Stimulated activated CD8-positive, alpha-beta memory T cell treated with anti-CD3 and anti-CD28 coated beads, Interleukin-12 subunit alpha, Interleukin-12 subunit beta, amount 100 ng/mL, for 24 hours (primary cell): ENCODE results near the gene PSG5.
"Not testable (repeated sequence)": the region's sequence is repeated elsewhere in the genome, so short reads cannot be mapped to it uniquely, and the experiment has no call there.

Source experiments
- DNase-seq: peaks from one replicate; pipeline ENCODE4 v3.0.0-alpha.2; 2020; ENCODE audit errors: extremely low read depth

PSG5 gene

GRCh38 chr19:43188092-43188491 is 1.8 kb upstream of the PSG5 start:
- not testable (repeated sequence) for DNase-seq

- DNase-seq = not testable (repeated sequence)
Observed at GRCh38 chr19:43181869-43182771, 4.2 kb downstream of the PSG5 start.

DNA sequence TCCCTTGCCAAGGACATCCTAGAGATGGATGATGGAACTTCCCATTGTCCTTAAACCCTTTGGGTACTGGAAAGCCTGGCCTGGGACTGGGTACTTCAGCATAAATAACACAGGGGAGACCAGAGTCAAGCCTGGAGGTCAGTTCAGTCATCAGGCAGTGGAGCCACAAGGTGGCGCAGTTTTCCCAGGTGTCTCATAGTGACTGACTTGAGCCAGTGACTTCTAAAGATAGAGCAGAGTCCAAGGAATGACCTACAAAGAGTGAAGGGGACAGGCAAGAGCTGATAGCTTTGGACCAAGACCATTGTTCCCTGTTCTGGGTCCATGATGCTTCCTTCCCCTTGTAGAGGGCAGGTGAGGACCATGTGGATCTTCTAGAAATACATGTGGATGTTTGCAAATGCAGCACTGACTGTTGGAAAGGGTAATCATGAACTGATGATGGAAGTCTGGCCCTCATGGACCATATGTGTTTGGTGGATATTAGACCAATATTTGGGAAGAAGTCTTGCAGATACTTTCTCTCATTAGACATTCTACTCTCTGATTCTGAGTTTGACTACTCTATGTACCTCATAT is 6.7 kb downstream of the PSG5 start:
- not testable (repeated sequence) for DNase-seq

DNA sequence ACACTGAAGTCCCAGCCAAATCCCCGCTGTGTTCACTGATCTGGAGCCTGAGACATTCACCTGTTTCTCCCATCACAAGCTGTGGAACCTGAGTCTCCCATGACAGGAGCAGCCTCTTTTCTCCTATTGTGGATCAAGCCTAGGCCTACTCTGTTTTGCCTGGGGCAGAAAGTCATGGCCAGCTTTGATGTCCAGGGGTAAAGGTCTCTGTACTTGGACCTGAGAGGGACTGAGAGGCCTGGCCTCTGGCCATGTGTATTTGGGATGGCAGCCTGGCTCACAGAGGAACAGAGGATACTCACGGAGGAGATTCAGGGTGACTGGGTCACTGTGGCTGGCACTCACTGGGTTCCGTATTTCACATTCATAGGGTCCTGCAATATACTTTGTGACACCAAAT is 7.8 kb downstream of the PSG5 start:
- not testable (repeated sequence) for DNase-seq

- not testable (repeated sequence) for DNase-seq
Observed at GRCh38 chr19:43165906-43166305, 20.4 kb downstream of the PSG5 start.

DNA sequence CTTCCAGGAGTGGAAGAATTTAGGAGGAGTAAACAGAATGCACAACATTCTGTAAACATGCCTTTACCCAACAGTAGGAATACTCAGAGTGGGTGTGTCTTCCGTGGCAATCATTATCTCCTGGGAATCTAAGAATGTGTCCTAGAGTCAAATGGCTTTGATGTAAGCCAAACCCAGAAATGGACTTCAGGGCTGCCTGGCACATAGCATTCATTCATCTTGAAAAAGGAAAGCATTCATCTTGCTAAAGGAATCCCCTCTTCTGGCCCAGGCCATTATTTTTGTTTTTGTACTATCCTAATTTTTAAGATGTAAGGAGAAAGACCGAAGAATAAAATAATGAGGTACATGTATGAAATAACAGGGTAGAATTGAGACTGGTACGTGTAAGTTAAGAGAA is 23.2 kb downstream of the PSG5 start:
- not testable (repeated sequence) for DNase-seq

GRCh38 chr19:43162261-43162660 is 24.1 kb downstream of the PSG5 start:
- DNase-seq = not testable (repeated sequence)

GRCh38 chr19:43152214-43152613 is 34.1 kb downstream of the PSG5 start:
- no peak for DNase-seq

DNA sequence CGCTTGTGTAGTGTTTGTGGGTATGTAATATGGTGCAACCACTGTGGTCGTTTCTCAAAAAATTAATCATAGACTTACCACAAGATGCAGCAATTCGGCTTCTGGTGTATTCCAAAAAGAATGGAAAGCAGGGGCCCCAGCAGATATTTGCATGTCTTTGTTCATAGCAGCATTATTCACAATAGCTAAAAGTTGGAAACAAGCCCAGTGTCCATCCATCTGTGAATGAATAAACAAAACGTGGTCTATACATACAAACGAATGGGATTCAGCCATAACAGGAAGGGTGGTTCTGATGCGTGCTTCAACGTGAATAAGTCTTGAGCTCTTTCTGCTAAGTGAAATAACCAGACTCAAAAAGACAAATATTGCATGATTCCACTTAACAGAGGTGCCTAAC is 36.5 kb downstream of the PSG5 start:
- not testable (repeated sequence) for DNase-seq

GRCh38 chr19:43148233-43148632 is 38.1 kb downstream of the PSG5 start:
- DNase-seq = no peak

DNA sequence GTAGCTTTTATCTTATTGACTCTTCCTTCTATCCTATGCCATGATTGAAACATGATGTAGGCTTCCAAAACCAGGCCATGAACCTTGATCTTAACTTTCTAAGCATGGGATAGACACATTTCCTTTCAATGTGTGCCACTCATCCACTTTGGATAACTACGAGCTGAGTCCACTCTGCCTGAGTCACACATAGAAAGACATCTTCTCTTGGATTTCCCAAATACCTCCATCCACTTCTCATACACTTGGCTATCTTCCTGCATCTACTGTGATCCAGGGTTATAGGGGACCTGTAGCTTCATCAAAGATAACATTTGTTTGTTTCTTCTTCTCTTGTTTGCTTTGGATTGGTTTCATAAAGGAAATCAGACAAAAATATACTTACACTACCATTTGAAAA is 44.6 kb downstream of the PSG5 start:
- DNase-seq = not testable (repeated sequence)

- DNase-seq = no peak
Observed at GRCh38 chr19:43132696-43133095, 53.6 kb downstream of the PSG5 start.

DNA sequence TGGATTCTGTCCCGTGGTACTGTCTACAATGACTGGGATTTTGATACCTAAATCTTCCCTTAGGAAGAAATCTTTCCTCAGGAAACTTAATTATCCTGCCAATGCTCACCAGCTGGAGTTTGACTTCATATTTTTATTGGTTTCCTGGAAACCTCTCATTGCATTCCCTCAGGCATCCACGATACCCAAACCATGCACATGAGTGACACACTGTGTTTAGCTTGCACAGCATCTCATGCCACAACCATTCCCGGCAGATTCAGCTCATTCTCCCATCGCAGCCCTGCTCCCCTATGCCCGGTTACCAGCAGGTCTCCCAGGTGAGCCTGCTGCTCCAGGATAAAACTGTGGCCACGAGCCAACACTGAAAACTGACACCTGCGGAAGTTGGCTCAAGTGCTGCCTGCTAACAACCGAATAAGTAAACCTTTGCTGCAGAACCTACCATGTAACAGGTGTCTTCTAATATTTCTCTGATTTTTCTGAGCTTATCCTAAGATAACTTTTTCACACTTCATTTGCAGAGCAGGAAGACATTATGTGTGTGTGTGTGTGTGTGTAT is 55.0 kb downstream of the PSG5 start:
- not testable (repeated sequence) for DNase-seq

- DNase-seq = not testable (repeated sequence)
Observed at GRCh38 chr19:43129197-43129596, 57.1 kb downstream of the PSG5 start.

DNA sequence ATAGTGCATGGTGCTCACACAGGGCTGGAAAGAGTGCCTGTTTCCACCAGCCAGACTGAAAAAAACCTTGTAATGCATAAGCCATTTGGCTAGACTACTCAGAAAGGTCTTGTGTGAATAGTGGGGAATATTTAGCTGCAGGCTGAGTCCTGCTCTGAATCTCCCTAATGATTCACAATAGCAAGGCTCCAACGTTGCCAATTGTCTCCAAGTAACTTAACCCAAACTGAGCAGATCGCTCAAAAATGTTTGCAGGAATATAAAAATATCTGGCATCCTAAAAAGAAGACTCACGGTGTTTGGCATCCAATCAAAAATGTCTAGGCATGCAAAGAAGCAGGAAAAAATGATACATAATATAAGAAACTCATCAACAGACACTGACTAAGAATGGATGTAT is 59.0 kb downstream of the PSG5 start:
- DNase-seq = not testable (repeated sequence)

DNA sequence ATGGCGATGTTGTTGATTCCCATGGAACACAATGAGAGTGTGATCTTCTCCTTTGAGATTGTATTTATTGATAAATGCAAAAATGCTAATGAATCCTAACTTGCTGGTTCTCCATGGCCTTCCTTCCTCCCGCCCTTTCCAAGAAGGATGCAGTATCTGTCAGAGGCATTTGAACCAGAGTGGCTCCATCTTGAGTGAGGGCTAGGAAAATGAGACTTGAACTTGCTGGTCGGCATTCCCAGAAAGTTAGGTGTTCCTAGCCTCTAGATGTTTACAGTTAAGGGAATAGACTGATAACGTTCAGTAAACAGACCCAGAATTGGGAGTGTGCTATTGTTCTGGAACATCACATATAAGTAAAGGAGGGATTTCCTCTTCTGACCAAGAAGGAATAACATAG is 59.6 kb downstream of the PSG5 start:
- DNase-seq = no peak

- DNase-seq = no peak
Observed at GRCh38 chr19:43124360-43124759, 62.0 kb downstream of the PSG5 start.

DNA sequence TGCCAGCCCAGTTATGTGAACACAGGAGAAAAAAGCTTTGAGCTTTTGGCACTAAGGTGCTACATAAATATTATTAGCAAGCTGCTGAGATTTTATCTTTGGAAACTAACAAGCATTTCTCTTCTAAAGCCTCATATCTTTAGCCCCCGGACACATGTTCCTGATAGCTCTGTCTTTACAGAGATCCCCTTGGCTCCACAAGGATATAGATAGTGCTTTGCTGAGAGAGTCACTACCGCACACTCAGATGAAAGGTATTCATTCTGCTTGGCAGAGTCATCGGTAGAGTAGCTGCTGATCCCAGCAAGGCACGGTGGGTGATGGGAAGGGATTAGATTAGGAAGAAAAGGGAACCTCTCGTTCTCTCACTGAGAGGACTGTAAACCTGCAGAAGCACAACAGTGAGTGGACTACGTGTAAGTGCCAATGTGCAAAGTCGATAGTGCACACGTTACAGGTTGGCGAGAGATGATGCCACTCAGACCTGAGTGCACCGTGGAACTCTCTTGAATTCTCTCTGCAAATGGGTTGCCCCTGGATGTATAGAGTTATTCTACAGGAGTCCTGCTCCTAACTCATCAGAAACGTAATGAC is 65.8 kb downstream of the PSG5 start:
- DNase-seq = not testable (repeated sequence)

DNA sequence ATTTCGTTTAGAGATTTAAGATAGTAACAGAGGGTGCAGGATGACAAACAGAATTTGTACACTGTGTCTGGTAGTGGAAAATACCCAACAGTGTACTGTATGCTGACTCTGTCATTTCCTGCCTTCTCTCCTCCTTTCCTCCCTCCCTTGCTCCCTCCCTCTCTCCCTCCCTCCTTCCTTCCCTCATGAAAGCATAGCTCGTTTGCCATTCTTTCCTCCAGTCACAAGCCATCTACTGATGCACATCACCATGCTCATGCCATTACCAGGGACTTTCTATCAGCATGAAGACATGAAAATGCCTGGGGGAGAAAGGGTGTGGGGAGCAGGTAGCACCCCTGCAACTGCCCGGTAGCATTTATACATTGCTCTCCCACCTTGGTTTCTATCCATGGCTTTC is 66.8 kb downstream of the PSG5 start:
- DNase-seq = not testable (repeated sequence)
